CD4-positive, alpha-beta memory T cell (primary cell): ENCODE measurements around the gene ELFN1. TPM values are rescaled to one million over a fixed set of nuclear protein-coding genes. Genes with fewer than 3 reads are reported as not detected.

Experiments
- CTCF ChIA-PET: fragments of 350-600 bp; sonication (Branson Sonifier 250); formaldehyde crosslinking; loops from one replicate; lab custom pipeline; 2021; ENCODE audit warnings: inconsistent platforms; ENCODE audit not compliant: partially characterized antibody; lab: Charles Lee
- POLR2A ChIA-PET: fragments of 350-600 bp; sonication (Branson Sonifier 250); formaldehyde crosslinking; loops from one replicate; lab custom pipeline; 2021; ENCODE audit not compliant: partially characterized antibody; lab: Charles Lee
- DNase-seq, 5 donors: peaks; one replicate each; pipeline versions ENCODE4 v3.0.0 to v3.0.0-alpha.2; 2020 to 2022; ENCODE audit warnings: mixed read lengths in 1 of 5
- H3K27ac ChIP-seq: one replicate; pipeline ENCODE4 v1.7.0; 2013; ENCODE audit warnings: low read depth, low read length
- H3K27me3 ChIP-seq: 2 replicates; pipeline ENCODE4 v1.7.0; 2013; ENCODE audit warnings: mild to moderate bottlenecking, low read length, moderate library complexity; ENCODE audit not compliant: insufficient read depth
- H3K36me3 ChIP-seq: 2 replicates; pipeline ENCODE4 v1.7.0; 2013; ENCODE audit warnings: mild to moderate bottlenecking, low read length, moderate library complexity; ENCODE audit not compliant: insufficient read depth
- H3K4me1 ChIP-seq: 2 replicates; pipeline ENCODE4 v1.7.0; 2013; ENCODE audit warnings: mild to moderate bottlenecking, low read length, moderate library complexity; ENCODE audit not compliant: insufficient read depth
- H3K4me3 ChIP-seq, 2 donors: one replicate each; pipeline ENCODE4 v1.7.0; 2013; ENCODE audit warnings: low read length in 2 of 2, mild to moderate bottlenecking in 1 of 2
- H3K9me3 ChIP-seq, 2 donors: one replicate each; pipeline ENCODE4 v1.7.0; 2013; ENCODE audit warnings: low read length in 2 of 2, control low read depth in 1 of 2; ENCODE audit not compliant: control insufficient read depth in 1 of 2
- H3K27ac Mint-ChIP-seq, 7 donors: one replicate each; pipeline ENCODE4 v1.8.0; 2020 to 2021; ENCODE audit warnings: mixed read lengths in 7 of 7, mild to moderate bottlenecking in 6 of 7, inconsistent platforms in 3 of 7, moderate library complexity in 3 of 7
- H3K27me3 Mint-ChIP-seq, 2 donors: one replicate each; pipeline ENCODE4 v1.8.0; 2020 to 2021; ENCODE audit warnings: mixed read lengths in 2 of 2
- H3K36me3 Mint-ChIP-seq, 2 donors: one replicate each; pipeline ENCODE4 v1.8.0; 2020 to 2021; ENCODE audit warnings: mixed read lengths in 2 of 2, inconsistent platforms in 1 of 2, mild to moderate bottlenecking in 1 of 2
- H3K4me1 Mint-ChIP-seq, 4 donors: one replicate each; pipeline ENCODE4 v1.8.0; 2020 to 2021; ENCODE audit warnings: mixed read lengths in 4 of 4, mild to moderate bottlenecking in 1 of 4
- H3K4me3 Mint-ChIP-seq, 8 donors: one replicate each; pipeline ENCODE4 v1.8.0; 2020 to 2021; ENCODE audit warnings: mixed read lengths in 8 of 8, mild to moderate bottlenecking in 7 of 8, moderate library complexity in 6 of 8, inconsistent platforms in 3 of 8
- H3K9me3 Mint-ChIP-seq, 8 donors: one replicate each; pipeline ENCODE4 v1.8.0; 2020 to 2021; ENCODE audit warnings: mixed read lengths in 8 of 8, mild to moderate bottlenecking in 5 of 8, inconsistent platforms in 3 of 8, moderate library complexity in 1 of 8
- intact Hi-C: fragments of 100-400 bp; cut with micrococcal nuclease; formaldehyde crosslinking; loops from one replicate; pipeline ENCODE4 v1.15.1; 2023
- polyA plus RNA-seq, 2 donors: library from polyadenylated mRNA; unstranded; fragments of 300-500 nt; fragmentation: Illumina TruSeq; gene quantifications; one replicate each; pipeline ENCODE4 v1.2.3, GENCODE V29; 2021
- total RNA-seq, 2 experiments: library from RNA; stranded (reverse); gene quantifications; one replicate each; pipeline ENCODE4 v1.2.3, GENCODE V29; 2021

The ELFN1 gene
- total and polyA plus RNA-seq, 4 experiments from 2014 or later = 0.12 TPM; not detected in 3

- peaks cover 0 to under 1% (median 0%) of the 10 kb centered on the region in 8 donors for H3K9me3 Mint-ChIP-seq
- H3K27ac Mint-ChIP-seq = no peak overlapping the region
- H3K4me3 Mint-ChIP-seq = no peak overlapping the region
Observed at GRCh38 chr7:1735806-1736483, 65.9 kb downstream of the ELFN1 start.

GRCh38 chr7:1736484-1736817, 66.4 kb downstream of the ELFN1 start:
- CTCF ChIA-PET = no interaction called here
- peaks cover 11% of the 10 kb centered on the region for H3K4me1 ChIP-seq
- no peak for DNase-seq
- POLR2A ChIA-PET = no interaction called here
- H3K36me3 Mint-ChIP-seq = no peaks in the 10 kb centered on the region
- no peak overlapping the region for H3K4me3 Mint-ChIP-seq
- H3K9me3 Mint-ChIP-seq = no peaks in the 10 kb centered on the region
- H3K27me3 ChIP-seq = no peaks in the 10 kb centered on the region
- no peaks in the 10 kb centered on the region for H3K9me3 ChIP-seq
- H3K4me3 ChIP-seq = no peak overlapping the region
- H3K36me3 ChIP-seq = no peaks in the 10 kb centered on the region
- H3K4me1 Mint-ChIP-seq = peaks cover 6 to 34% (median 15%) of the 10 kb centered on the region in 4 donors
- H3K27ac Mint-ChIP-seq = no peak overlapping the region
- intact Hi-C loops = no loop called here
- no peak overlapping the region for H3K27ac ChIP-seq
- peaks cover 10 to 12% of the 10 kb centered on the region in 2 donors for H3K27me3 Mint-ChIP-seq

More at GRCh38 chr7:1735806-1736483, 65.9 kb downstream of the ELFN1 start:
- intact Hi-C loops = no loop called here
- peaks cover 6 to 31% (median 13%) of the 10 kb centered on the region in 4 donors for H3K4me1 Mint-ChIP-seq
- H3K27ac ChIP-seq = no peak overlapping the region
- no peak for DNase-seq
- no peaks in the 10 kb centered on the region for H3K27me3 ChIP-seq
- H3K36me3 ChIP-seq = no peaks in the 10 kb centered on the region
- peaks cover 7% of the 10 kb centered on the region for H3K4me1 ChIP-seq
- ChIA-PET POLR2A (no interaction called here), CTCF (no interaction called here)
- no peaks in the 10 kb centered on the region for H3K36me3 Mint-ChIP-seq
- H3K4me3 ChIP-seq = no peak overlapping the region
- H3K9me3 ChIP-seq = no peaks in the 10 kb centered on the region
- H3K27me3 Mint-ChIP-seq = peaks cover 10 to 12% of the 10 kb centered on the region in 2 donors

GRCh38 chr7:1736830-1737229, 66.8 kb downstream of the ELFN1 start:
- no peak for DNase-seq
- Histone ChIP-seq H3K9me3 (no peaks in the 10 kb centered on the region), H3K36me3 (no peaks in the 10 kb centered on the region), H3K27me3 (no peaks in the 10 kb centered on the region), H3K27ac (no peak overlapping the region), H3K4me1 (peaks cover 15% of the 10 kb centered on the region), H3K4me3 (no peak overlapping the region)
- Mint-ChIP-seq H3K27me3 (peaks cover 10 to 12% of the 10 kb centered on the region in 2 donors), H3K4me1 (peaks cover 7 to 38% (median 18%) of the 10 kb centered on the region in 4 donors), H3K36me3 (no peaks in the 10 kb centered on the region), H3K4me3 (no peak overlapping the region), H3K27ac (no peak overlapping the region), H3K9me3 (no peaks in the 10 kb centered on the region)
- intact Hi-C loops = no loop called here
- ChIA-PET POLR2A (no interaction called here), CTCF (no interaction called here)

- CTCF ChIA-PET = no interaction called here
Observed at GRCh38 chr7:1737523-1737922, 67.4 kb downstream of the ELFN1 start.

GRCh38 chr7:1737956-1738355, 67.9 kb downstream of the ELFN1 start:
- intact Hi-C loops = no loop called here

More at GRCh38 chr7:1737523-1737922, 67.4 kb downstream of the ELFN1 start:
- no peak for DNase-seq
- Mint-ChIP-seq H3K4me1 (peaks cover 9 to 42% (median 21%) of the 10 kb centered on the region in 4 donors), H3K4me3 (no peak overlapping the region), H3K9me3 (no peaks in the 10 kb centered on the region), H3K27me3 (peaks cover 3 to 8% of the 10 kb centered on the region in 2 donors), H3K36me3 (no peaks in the 10 kb centered on the region), H3K27ac (no peak overlapping the region)
- H3K36me3 ChIP-seq = no peaks in the 10 kb centered on the region
- H3K27me3 ChIP-seq = no peaks in the 10 kb centered on the region
- H3K9me3 ChIP-seq = no peaks in the 10 kb centered on the region
- no peak overlapping the region for H3K4me3 ChIP-seq
- intact Hi-C loops = no loop called here
- peaks cover 22% of the 10 kb centered on the region for H3K4me1 ChIP-seq
- POLR2A ChIA-PET = interaction anchor here (1.1 kb wide), 1 partner anchor 21 kb away, joined by 3 read pairs; no protein-coding TSS in a partner anchor
- no peak overlapping the region for H3K27ac ChIP-seq

GRCh38 chr7:1738511-1738910, 68.4 kb downstream of the ELFN1 start:
- Mint-ChIP-seq H3K4me1 (peaks cover 11 to 44% (median 23%) of the 10 kb centered on the region in 4 donors), H3K27ac (peak overlapping the region in 2 of 7 donors; percentile 17 to 79)

More at GRCh38 chr7:1737956-1738355, 67.9 kb downstream of the ELFN1 start:
- Histone ChIP-seq H3K9me3 (no peaks in the 10 kb centered on the region), H3K36me3 (no peaks in the 10 kb centered on the region), H3K4me3 (no peak overlapping the region), H3K27me3 (no peaks in the 10 kb centered on the region), H3K4me1 (peaks cover 26% of the 10 kb centered on the region), H3K27ac (no peak overlapping the region)
- Mint-ChIP-seq H3K27me3 (peaks cover 2 to 8% of the 10 kb centered on the region in 2 donors), H3K36me3 (no peaks in the 10 kb centered on the region), H3K27ac (peak overlapping the region in 1 of 7 donors; percentile 17), H3K4me1 (peaks cover 11 to 46% (median 24%) of the 10 kb centered on the region in 4 donors), H3K4me3 (no peak overlapping the region), H3K9me3 (no peaks in the 10 kb centered on the region)
- no peak for DNase-seq
- POLR2A ChIA-PET = interaction anchor here (1.1 kb wide), 1 partner anchor 22 kb away, joined by 3 read pairs; no protein-coding TSS in a partner anchor
- CTCF ChIA-PET = no interaction called here

GRCh38 chr7:1738956-1739355, 68.9 kb downstream of the ELFN1 start:
- Mint-ChIP-seq H3K27ac (peak overlapping the region in 2 of 7 donors; percentile 36 to 79), H3K27me3 (peaks cover 2 to 8% of the 10 kb centered on the region in 2 donors), H3K9me3 (no peaks in the 10 kb centered on the region), H3K4me3 (peak overlapping the region in 3 of 8 donors; percentile 39 to 57 (median 42)), H3K36me3 (no peaks in the 10 kb centered on the region), H3K4me1 (peaks cover 11 to 41% (median 22%) of the 10 kb centered on the region in 4 donors)
- intact Hi-C loops = no loop called here
- ChIA-PET CTCF (no interaction called here), POLR2A (no interaction called here)
- no peak overlapping the region for H3K27ac ChIP-seq
- peaks cover 30% of the 10 kb centered on the region for H3K4me1 ChIP-seq
- H3K27me3 ChIP-seq = no peaks in the 10 kb centered on the region
- no peaks in the 10 kb centered on the region for H3K36me3 ChIP-seq
- H3K9me3 ChIP-seq = no peaks in the 10 kb centered on the region
- DNase-seq = no peak
- no peak overlapping the region for H3K4me3 ChIP-seq

More at GRCh38 chr7:1738511-1738910, 68.4 kb downstream of the ELFN1 start:
- Histone ChIP-seq H3K36me3 (no peaks in the 10 kb centered on the region), H3K27me3 (no peaks in the 10 kb centered on the region), H3K4me1 (peaks cover 30% of the 10 kb centered on the region), H3K4me3 (no peak overlapping the region), H3K27ac (no peak overlapping the region), H3K9me3 (no peaks in the 10 kb centered on the region)
- intact Hi-C loops = no loop called here
- peaks cover 2 to 8% of the 10 kb centered on the region in 2 donors for H3K27me3 Mint-ChIP-seq
- H3K9me3 Mint-ChIP-seq = no peaks in the 10 kb centered on the region
- ChIA-PET POLR2A (interaction anchor here (1.1 kb wide), 1 partner anchor 22 kb away, joined by 3 read pairs; no protein-coding TSS in a partner anchor), CTCF (no interaction called here)
- DNase-seq = no peak
- no peaks in the 10 kb centered on the region for H3K36me3 Mint-ChIP-seq
- H3K4me3 Mint-ChIP-seq = peak overlapping the region in 6 of 8 donors; percentile 14 to 57 (median 44)
